ENCODE data around the gene ARHGAP44.

- TF ChIP-seq RFX1 (IDR thresholded peaks at IDR 0.05) (no peak), ZBTB7A (CRISPR knock-in tag; IDR thresholded peaks at IDR 0.05) (no peak), NR2C2 (CRISPR knock-in tag; IDR thresholded peaks at IDR 0.05; ENCODE audit: borderline replicate concordance) (no peak), HDAC2 (CRISPR knock-in tag; IDR thresholded peaks at IDR 0.05) (no peak), ZMYM4 (CRISPR knock-in tag; IDR thresholded peaks at IDR 0.05) (no peak), EZH2 (conservative IDR thresholded peaks at IDR 0.05; ENCODE audit: low read depth, low read length) (no peak), SMARCE1 (IDR thresholded peaks at IDR 0.05; ENCODE audit: borderline replicate concordance) (no peak)
Observed at GRCh38 chr17:12765548-12765947, 23.8 kb upstream of the ARHGAP44 start.

All from HepG2 (cell line).